NOMO-1 (cell line): ENCODE measurements around the gene WRAP53.
A peak's percentile ranks its signal among the peaks of the same experiment; 100 is the strongest.
"Not testable (repeated sequence)": the region's sequence is repeated elsewhere in the genome, so short reads cannot be mapped to it uniquely, and the experiment has no call there.

Source experiments
- DNase-seq, 2 experiments: peaks; one replicate each; lab custom pipeline; 2025; ENCODE audit not compliant: unreplicated experiment in 2 of 2; lab: John Stamatoyannopoulos, UW

WRAP53 gene

DNA sequence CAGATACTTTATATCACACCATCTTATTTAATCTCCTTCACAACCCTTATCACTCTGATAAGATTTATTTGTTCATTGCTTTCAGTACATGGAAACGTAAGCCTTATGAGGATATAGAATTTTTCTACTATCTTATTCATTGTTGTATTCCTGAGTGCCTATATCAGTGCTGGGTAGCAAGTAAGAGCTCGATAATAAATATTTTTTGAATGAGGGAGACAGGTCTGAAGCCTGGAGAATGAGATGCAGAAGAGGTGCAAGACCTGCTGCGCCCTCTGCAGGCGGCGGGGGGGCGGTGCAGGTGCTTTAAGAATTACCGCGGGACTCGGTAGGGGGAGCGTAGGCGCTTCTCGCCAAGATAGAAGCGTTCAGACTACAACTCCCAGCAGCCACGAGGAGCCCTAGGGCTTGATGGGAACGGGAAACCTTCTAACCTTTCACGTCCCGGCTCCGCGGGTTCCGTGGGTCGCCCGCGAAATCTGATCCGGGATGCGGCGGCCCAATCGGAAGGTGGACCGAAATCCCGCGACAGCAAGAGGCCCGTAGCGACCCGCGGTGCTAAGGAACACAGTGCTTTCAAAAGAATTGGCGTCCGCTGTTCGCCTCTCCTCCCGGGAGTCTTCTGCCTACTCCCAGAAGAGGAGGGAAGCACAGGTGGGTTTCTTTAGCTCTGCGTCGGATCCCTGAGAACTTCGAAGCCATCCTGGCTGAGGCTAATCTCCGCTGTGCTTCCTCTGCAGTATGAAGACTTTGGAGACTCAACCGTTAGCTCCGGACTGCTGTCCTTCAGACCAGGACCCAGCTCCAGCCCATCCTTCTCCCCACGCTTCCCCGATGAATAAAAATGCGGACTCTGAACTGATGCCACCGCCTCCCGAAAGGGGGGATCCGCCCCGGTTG, at the start of gene WRAP53:
WRAP53 (plus strand) TSS at position 570 of the 900 bp plus-strand sequence; CDS start at position 742, 172 bp downstream.
- peak; percentile 97 for DNase-seq

DNA sequence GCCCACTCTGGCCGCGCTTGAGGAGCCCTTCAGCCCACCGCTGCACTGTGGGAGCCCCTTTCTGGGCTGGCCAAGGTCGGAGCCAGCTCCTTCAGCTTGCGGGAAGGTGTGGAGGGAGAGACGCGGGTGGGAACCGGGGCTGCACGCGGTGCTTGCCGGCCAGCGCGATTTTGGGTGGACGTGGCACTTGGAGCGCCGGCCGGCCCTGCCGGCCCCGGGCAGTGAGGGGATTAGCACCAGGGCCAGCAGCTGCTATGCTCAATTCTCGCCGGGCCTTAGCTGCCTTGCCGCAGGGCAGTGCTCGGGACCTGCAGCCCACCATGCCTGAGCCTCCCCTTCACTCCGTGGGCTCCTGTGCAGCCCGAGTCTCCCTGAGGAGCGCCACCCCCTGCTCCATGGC, 47.5 kb upstream of the WRAP53 start:
- no peak for DNase-seq

DNA sequence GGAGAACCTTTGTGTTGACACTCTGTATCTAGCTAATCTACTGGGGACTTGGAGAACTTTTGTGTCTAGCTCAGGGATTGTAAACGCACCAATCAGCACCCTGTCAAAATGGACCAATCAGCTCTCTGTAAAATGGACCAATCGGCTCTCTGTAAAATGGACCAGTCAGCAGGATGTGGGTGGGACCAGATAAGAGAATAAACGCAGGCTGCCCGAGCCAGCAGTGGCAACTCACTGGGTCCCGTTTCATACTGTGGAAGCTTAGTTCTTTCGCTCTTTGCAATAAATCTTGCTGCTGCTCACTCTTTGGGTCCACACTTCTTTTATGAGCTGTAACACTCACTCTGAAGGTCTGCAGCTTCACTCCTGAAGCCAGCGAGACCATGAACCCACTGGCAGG, 46.6 kb upstream of the WRAP53 start:
- not testable (repeated sequence) for DNase-seq

DNA sequence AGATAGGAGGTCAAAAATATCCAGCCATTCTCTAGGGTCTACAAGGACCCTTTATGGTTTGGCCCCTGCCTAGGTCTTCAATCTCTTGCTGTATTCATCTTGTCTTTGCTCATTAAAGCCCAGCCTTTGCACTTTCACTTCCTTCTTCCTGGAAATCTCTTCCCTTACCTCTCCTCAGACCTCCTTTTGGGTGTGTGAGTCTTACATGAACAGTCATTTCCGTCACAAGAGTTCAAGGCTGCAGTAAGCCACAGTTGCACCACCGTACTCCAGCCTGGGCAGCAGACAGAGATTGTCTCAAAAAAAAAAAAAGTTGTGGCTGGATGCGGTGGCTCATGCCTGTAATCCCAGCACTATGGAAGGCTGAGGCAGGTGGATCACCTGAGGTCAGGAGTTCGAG, 43.5 kb upstream of the WRAP53 start:
- DNase-seq = peak; percentile 94 to 98

DNA sequence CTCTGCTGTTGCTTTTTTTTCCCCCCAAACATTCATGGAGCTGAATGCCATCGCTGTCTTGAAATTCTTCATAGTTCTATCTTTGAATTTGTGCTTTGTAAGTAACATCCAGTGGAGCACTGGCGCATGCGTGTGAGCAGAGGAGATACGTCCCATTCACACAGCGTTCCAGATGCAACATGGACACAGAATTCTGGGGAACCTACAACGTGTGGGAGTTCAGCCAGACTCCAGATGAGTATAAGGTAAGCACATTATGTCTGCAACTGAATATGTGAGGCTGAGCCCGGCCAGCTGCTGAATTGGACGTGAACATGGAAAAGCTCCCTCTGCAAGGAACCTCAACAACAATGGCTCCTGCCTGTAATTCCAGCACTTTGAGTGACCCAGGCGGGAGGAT, 41.8 kb upstream of the WRAP53 start:
- DNase-seq = no peak

DNA sequence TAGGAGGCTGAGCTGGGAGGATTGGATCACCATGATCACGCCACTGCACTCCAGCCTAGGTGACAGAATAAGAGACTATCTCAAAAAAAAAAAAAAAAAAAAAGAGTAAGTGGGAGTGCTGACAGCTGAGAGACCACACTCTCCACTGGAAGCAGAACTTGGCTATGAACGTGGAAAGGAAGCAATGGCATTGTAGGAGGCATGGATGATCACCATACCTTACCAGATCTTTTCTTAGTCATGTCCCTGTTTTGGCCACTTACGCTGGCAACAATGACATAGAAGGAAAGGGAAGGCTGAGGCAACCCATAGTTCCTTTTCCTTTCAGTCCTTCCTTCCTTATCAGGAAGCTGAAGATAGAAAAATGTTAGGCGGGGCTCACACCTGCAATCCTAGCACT, 41.3 kb upstream of the WRAP53 start:
- DNase-seq = no peak

DNA sequence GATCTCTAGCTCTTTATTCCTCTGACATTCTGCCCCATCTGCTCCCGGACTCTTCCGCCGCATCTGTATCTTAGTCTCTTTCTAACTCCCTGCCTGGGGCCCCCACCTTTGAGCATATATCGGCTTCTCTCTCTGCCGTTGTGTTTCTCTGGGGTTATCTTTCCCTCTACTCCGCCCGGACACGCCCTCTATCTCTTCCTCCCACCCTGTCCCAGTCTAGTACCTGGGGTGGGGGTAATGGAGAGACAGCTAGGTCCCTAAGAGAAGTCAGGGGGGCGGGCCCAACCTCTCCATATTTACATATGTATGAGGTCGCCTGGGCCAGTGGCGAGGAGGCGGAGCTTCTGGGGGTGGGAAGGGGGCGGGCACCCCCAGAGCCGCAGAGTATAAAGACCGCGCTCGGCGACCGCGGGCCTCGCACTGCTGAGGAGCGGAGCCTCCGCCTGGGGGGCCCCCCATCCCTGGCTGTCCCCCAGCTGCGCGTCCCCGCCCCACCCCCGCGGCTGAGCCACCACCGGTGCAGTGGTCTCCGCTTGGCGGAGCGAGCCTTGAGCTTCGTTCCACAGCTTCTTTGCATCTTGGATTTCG, 37.7 kb upstream of the WRAP53 start, which contains the start of gene ATP1B2:
ATP1B2 (plus strand) TSS at position 418 of the 588 bp plus-strand sequence. CDS start 593 bp downstream, outside the sequence.
- DNase-seq = peak; percentile 17 to 31

DNA sequence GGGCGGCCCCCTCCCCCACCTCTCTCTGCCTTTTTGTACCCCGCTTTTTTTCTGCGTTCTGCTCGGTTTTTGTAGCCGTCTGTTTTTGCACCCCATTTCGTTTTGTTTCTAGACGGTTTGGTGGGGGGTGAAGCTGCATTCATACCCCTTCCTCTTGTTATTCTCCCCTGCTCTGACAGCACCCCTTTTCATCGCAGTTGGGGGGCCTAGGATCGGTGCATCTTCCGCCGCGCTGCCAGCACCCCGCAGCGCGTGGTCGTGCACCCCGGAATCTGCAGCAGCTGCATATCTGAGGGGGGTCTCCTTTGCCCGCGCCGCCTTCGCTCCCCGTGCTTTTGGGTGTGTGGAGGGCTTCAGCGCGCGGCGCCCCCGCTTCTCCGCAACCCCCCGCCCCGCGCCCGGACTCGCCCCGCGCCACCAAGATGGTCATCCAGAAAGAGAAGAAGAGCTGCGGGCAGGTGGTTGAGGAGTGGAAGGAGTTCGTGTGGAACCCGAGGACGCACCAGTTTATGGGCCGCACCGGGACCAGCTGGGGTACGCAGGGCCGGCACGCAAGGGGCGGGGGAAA, 37.1 kb upstream of the WRAP53 start:
- no peak for DNase-seq

DNA sequence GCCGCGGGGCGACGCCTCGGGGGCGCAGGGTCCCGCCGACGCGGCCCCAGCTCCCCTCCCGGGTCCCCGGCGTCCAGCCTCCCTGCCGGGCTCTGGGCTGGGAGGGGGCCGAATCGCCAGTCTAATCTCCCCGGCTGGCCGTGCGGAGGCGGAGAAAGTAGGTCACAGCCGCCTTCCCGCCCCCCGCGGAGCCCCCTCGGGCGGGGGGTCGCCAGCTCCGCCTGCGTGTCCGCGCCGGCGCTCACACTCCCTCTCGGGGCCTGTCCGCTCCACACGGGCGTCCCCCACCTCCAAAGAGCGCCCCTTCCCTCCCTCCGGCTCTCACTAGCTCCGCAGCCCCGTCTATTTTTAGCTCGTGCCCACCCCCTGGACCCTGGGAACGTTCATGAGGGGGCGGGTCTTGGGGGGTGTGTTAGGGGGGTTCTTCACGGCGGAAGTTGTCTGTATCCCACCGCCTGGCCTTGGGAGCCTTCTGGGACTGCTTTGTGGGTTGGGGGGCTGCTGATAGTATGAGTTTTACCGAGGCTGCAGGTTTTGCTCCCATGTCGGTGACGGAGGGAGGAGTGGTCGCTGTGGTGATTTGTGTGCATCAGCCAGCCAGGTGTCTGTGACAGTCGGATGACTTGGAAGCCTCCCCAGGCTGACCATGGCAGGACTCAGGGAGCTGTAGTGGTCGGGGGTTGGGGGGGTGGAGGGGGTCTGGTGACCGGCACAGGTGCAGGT, 36.5 kb upstream of the WRAP53 start:
- DNase-seq = no peak

DNA sequence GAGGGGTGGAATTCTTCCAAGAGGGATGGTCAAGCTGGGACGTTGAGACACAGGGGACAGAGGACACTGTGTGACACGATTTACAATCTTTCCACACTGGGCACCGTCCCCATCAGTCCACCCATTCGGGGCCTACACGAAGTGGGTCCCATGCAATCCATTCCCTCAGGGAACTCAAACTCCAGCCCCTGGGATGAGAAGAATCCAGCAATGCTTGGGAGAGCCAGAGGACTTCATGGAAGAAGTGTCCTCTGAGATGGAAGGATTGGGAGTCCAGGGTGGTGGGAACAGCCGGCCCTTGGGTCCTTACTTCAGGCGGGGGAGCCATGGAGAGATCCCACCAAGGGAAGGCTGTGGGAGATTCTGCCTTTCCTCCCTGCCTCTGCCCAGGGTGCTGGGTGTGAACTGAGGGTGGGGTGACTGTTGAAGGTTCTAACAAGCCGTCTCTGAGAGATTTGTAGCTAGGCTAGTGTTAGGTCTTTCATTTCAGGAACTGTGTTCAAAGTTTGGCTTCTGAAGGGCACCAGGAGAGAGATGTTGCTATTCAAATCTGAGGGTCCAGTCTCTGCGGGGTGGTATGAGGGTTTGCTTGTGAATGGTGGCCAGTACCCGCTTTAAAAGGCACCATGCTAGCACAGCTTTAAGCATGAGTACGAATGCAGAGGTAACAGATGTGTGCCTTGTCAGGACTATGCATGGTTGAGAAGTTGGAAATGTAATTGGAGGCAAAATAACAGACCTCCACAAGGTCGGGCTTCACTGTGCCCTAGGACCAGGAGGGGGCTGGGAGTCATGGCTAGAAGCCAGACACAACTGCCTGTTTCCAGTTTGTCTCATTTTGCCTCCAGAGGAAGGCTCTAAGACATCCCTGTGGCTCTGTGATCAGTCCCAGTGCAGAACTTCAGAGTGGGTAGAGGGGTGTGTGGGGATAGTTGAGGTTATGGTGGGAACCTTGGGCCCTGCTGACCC, 35.6 kb upstream of the WRAP53 start:
- no peak for DNase-seq

DNA sequence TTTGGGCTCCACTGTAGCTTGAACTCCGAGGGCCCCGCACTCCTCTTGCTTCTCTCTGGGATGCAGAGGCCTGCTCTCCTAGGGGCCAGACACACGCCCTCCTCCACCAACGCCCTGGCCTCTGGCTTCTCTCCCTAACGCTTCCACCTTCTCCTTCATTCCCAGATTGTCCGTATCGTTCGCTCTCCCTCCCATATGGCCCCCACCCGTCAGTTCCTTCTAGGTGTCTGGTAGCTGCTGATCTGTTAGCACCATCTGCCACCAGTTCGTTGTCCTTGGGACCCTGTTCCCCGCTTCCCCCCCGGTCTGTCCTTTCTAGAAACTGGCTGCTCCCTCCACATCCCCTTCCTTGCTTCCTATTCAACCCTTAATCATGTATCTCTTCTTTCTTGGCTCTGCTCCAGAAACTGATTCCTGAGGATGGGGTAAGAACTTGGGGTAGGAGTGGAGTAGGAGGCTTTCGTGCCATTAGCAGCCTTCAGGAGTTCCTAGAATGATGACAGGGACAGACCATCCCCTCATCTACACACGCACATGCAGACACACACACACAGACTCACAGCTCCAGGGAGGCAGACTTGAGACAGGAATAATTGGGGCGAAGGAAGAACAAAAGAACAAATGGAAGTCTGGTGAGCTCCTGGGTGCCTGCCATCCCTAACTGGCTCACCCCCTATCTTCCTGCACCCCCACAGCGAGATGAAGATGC, 33.3 kb upstream of the WRAP53 start:
- DNase-seq = no peak

DNA sequence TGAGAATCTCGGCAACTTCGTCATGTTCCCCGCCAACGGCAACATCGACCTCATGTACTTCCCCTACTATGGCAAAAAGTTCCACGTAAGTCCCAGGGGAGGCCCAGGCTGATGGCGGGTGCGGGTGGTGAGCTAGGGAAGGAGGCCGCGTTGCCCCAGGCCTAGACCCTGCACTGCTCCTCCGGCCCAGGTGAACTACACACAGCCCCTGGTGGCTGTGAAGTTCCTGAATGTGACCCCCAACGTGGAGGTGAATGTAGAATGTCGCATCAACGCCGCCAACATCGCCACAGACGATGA, 32.8 kb upstream of the WRAP53 start:
- no peak for DNase-seq

DNA sequence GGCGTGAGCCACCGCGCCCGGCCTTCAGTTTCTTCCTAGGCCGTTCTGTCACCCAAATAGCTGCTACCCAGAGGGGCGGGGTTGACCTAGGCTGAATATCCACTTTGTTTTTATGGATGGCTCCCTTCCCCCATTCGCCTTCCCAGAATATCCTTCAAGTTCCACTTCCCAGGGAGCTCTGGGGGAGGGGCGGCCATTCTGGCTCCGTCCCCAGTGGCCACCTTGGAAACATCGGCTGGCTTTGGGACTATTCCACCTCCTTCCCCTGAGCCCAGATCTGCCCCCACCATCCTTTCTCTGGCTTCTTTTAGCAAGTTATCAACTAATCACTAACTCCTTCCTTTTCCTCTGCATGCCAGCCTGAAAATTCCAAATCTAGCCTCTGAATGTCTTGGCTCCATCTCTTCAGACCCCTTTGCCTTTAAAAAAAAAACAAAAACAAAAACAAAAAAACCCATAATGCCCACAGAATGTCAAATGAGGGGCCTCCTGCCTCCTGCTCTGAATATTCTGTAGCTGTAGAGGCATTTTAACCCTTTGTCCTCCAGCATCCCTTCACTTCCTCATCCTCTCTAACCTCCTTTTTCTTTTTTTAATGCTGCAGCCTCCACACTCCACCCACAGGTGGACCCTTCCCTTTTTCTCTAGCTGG, 31.2 kb upstream of the WRAP53 start:
- DNase-seq = no peak

DNA sequence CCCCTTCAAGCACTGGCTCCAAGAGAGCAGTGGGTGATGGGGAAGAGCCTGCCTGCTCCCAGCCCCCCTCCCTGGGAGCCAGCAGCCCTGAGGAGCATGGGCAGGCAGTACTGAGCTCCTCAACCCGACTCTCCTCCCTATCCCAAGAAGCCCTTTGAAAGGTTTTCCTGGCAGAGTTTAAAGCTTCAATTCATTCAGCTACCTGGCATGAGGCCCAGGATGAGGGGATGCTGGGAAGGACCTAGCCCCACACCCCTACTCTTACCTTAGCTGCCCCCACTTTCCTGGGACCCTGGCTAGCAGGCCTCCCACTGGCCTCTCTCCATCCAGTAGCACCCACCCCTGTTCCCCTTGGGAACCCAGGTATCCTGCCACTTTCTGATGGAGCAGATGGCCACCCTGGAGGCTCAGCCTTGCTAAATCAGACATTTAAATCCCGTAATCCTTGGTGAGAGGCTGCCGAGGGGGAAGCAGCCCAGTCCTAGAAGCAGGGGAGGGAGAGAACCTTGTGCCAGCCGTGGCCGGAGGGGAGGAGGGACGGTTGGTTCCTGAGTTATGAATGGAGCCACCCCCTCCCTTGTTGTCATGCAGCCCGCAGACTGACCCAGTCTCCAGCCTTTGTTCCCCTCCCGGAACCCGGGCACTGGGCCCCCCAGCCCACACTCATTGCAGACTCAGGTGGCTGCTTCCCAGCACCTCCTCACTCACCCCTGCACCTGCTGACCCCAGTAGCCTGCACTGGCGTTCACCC, 20.4 kb upstream of the WRAP53 start:
- DNase-seq = no peak

DNA sequence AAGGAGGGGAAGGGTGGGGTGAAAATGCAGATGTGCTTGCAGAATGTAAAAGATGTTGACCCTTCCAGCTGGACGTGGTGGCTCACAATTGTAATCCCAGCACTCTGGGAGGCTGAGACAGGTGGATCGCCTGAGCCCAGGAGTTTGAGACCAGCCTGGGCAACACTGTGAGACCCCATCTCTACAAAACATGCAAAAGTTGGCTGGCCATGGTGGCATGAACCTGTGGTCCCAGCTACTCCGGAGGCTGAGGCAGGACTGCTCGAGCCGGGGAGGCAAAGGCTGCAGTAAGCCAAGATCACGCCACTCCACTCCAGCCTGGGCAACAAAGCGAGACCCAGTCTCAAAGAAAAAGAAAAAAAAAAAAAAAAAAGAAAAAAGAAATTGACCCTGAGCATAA, 19.8 kb upstream of the WRAP53 start:
- DNase-seq = no peak

DNA sequence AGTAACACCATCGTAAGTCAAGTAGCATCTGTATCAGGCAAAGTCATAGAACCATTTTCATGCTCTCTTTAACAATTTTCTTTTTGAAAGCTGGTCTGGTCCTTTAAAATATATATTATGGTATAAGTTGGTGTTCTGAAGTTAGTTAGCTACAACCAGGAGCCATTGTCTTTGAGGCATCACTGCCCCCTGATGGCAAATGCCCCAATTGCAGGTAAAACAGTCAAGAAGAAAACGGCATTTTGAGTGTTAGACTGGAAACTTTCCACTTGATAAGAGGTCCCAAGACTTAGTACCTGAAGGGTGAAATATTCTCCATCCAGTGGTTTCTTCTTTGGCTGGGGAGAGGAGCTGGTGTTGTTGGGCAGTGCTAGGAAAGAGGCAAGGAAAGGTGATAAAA, 15.0 kb upstream of the WRAP53 start:
- peak in 1 of 2 experiments; percentile 21 for DNase-seq

DNA sequence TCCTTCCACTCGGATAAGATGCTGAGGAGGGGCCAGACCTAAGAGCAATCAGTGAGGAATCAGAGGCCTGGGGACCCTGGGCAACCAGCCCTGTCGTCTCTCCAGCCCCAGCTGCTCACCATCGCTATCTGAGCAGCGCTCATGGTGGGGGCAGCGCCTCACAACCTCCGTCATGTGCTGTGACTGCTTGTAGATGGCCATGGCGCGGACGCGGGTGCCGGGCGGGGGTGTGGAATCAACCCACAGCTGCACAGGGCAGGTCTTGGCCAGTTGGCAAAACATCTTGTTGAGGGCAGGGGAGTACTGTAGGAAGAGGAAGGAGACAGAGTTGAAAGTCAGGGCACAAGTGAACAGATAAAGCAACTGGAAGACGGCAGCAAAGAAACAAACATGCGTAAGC, 13.3 kb upstream of the WRAP53 start:
- no peak for DNase-seq

DNA sequence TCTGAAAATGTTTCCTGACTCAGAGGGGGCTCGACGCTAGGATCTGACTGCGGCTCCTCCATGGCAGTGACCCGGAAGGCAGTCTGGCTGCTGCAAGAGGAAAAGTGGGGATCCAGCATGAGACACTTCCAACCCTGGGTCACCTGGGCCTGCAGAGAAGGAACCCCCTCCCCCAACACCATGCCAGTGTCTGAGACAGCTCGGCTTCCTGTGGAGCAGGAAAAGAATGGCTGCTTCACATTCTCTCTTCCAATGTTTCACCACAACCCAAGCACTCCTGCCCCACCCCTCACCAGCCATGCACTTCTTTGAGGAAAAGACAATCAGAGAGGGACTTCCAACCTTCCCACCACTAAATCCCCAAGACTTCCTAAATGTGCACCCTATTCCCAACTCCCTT, 11.7 kb upstream of the WRAP53 start:
- DNase-seq = no peak
